Liver (tissue), 3 donors: ENCODE data around the gene SHC4.

Source experiments
- TAF1 ChIP-seq: conservative IDR thresholded peaks from 2 replicates; pipeline ENCODE4 v1.6.1; 2016; ENCODE audit warnings: antibody characterized with exemption, mild to moderate bottlenecking
- TF ChIP-seq, protein P1 (sequence below): fragments of 150-350 bp; IDR thresholded peaks from 2 replicates; pipeline ENCODE4 v1.5.1; 2017; ENCODE audit warnings: improper control_type of control experiment, low read depth, low read length; ENCODE audit not compliant: missing input control
- donor health status: healthy.
- donor health status: healthy.

DNA sequence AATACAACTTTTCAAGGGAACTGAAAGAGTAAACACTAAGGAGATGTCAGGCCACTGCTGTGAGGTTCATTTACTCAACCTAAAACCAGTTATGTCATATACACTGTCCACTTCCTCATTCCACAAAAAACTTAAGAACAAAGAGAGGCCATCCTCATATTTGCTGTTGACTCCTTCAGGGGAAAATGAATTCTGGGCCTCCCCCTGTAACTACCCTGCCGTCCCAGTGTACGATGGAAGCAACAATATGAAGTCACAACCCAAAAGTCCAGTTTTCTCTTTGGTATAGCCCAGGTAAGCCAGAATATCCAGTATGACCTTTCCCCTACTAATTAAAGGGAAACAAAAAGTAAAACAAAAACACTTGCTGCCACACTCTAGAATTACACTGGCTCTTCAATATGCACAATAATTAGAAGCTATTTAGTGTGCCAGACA, 169.0 kb downstream of the SHC4 start:
- TF ChIP-seq, protein P1, sequence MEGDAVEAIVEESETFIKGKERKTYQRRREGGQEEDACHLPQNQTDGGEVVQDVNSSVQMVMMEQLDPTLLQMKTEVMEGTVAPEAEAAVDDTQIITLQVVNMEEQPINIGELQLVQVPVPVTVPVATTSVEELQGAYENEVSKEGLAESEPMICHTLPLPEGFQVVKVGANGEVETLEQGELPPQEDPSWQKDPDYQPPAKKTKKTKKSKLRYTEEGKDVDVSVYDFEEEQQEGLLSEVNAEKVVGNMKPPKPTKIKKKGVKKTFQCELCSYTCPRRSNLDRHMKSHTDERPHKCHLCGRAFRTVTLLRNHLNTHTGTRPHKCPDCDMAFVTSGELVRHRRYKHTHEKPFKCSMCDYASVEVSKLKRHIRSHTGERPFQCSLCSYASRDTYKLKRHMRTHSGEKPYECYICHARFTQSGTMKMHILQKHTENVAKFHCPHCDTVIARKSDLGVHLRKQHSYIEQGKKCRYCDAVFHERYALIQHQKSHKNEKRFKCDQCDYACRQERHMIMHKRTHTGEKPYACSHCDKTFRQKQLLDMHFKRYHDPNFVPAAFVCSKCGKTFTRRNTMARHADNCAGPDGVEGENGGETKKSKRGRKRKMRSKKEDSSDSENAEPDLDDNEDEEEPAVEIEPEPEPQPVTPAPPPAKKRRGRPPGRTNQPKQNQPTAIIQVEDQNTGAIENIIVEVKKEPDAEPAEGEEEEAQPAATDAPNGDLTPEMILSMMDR = no peak
- TF ChIP-seq TAF1 = no peak
